ENCODE data around the gene BLTP1. TPM values are rescaled to one million over a fixed set of nuclear protein-coding genes. Genes with fewer than 3 reads are reported as not detected.

BLTP1 gene
- total RNA-seq, 2 experiments from 2014 or later = 14.0 to 15.6 TPM

DNA sequence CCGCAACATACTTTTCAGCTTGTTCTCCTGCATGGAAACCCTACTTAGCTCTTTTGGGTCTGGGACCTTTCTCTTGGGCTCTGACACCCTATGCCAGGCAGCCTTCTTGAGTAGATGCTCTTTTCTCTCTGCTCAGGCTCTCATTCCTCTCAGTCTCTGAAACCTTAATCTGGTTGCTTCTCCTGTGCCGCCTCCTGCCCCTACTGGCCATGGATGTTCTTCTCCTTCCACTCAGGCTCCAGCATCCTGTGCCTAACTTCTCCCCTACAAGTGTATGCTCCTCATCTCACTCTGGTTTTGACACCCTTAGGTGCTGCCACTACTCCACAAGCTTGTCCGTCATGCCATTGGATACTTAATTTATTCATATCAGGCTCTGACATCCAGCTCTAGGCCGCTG, 15.2 kb downstream of the BLTP1 start:
- ChIA-PET POLR2A (no interaction called here), CTCF (no interaction called here)

DNA sequence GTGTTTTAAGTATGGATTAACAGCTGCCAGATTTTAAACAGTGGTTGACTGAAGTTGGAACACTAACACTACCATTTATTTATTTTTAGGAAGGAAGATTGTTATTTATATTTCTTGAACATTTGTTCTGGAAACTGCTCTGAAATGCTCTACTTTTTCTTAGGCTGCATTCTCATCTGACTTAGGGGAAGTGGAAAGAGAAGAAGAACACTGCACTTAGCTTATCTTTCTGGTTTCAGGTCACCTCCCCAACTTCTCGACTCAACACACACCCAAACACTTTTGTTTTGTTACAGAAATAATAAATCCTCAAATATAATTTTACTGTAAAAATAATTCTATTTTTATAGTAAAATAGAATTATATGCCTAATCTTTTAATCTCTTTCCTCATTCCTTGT, 18.6 kb downstream of the BLTP1 start:
- ChIA-PET CTCF (interaction anchor here (0.9 kb wide), 1 partner anchor 59 kb away, joined by 4 read pairs; no protein-coding TSS in a partner anchor), POLR2A (no interaction called here)

DNA sequence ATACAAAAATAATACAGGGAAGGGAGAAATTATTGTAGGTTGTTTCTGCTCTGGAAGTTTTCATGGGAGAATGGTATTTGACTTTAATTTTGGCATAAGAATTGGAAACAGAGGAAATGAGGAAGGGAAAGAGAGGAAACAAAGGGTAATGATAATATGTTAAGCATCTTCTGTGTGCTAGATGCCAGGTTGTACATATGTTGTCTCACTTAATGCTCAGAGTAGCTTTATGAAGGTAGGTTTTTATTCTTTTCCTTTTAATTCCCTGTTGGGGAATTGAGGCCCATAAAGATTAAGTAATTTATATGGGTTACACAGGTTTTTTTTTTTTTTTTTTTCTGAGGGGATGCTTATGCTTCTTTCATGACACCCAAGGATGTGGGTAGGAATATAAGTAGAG, 19.2 kb downstream of the BLTP1 start:
- POLR2A ChIA-PET = no interaction called here
- CTCF ChIA-PET = interaction anchor here (0.9 kb wide), 1 partner anchor 59 kb away, joined by 4 read pairs; no protein-coding TSS in a partner anchor

- POLR2A ChIA-PET = no interaction called here
- CTCF ChIA-PET = no interaction called here
Observed at GRCh38 chr4:122172266-122172665, 20.1 kb downstream of the BLTP1 start.

DNA sequence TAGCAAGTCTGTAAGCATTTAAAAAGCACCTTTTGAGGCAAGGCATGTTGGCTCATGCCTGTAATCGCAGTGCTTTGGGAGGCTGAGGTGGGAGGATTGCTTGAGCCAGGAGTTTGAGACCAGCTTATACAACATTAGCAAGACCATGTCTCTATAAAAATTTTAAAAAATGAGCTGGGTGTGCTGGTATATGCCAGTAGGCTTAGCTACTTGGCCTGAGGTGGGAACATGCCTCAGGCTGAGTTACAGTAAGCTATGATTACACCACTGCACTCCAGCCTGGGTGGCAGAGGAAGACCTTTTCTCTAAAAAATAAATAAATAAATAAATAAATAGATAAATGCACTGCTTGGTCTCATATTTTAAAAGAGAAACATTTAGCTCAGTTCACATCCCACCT, 26.8 kb downstream of the BLTP1 start:
- ChIA-PET POLR2A (no interaction called here), CTCF (no interaction called here)

DNA sequence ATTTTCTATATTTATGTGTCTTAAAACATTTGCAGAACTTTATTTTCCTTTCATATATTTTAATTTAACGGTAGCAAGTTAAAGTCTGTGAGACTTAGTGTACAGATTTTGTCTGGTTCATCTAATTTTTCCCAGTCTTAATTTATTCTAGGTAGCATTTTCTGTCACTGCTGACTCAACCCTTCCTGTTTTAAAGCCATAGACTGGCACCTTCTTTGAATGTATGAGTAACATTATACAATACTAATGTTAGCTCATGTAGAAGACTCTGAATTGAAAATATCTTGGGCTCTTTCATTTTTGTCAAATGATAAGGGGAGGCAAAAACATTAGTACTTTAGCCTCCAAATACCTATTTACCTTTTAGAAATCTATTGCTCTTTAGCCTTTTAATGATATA, 43.6 kb downstream of the BLTP1 start:
- CTCF ChIA-PET = no interaction called here
- POLR2A ChIA-PET = no interaction called here

Other genes with a start within 250 kb of the BLTP1 start
- under 1 TPM; 0.42 to 0.48 TPM for gene TRPC3, start 200.3 kb upstream of the BLTP1 start, total RNA-seq
- gene ADAD1, start 226.7 kb downstream of the BLTP1 start, total RNA-seq = not detected